Activated B cell treated with CpG ODN at 0.5 μM for 24 hours (primary cell): Measurements from ENCODE around the gene HMOX2. TPM values are rescaled to one million over a fixed set of nuclear protein-coding genes. Genes with fewer than 3 reads are reported as not detected.

Source experiments
- ATAC-seq: fragments of 200-7000 bp; cut with Tn5 transposase; one replicate; pipeline ENCODE4 v1.10.0; 2021; ENCODE audit warnings: low read depth, mild to moderate bottlenecking, moderate library complexity
- CTCF ChIA-PET: fragments of 350-600 bp; sonication (Branson Sonifier 250); formaldehyde crosslinking; loops from one replicate; lab custom pipeline; 2021; ENCODE audit warnings: antibody characterized with exemption; lab: Charles Lee
- POLR2A ChIA-PET: fragments of 350-600 bp; sonication (Branson Sonifier 250); formaldehyde crosslinking; loops from one replicate; lab custom pipeline; 2021; ENCODE audit warnings: antibody characterized with exemption; lab: Charles Lee
- DNase-seq: peaks from one replicate; pipeline ENCODE4 v3.0.0; 2022
- H3K27ac Mint-ChIP-seq: one replicate; pipeline ENCODE4 v1.8.0; 2020; ENCODE audit warnings: mixed read lengths
- H3K27me3 Mint-ChIP-seq: one replicate; pipeline ENCODE4 v1.8.0; 2021; ENCODE audit warnings: mixed read lengths
- H3K36me3 Mint-ChIP-seq: one replicate; pipeline ENCODE4 v1.8.0; 2021; ENCODE audit warnings: low read depth, mixed read lengths
- H3K4me1 Mint-ChIP-seq: one replicate; pipeline ENCODE4 v1.8.0; 2021; ENCODE audit warnings: mixed read lengths
- H3K4me3 Mint-ChIP-seq: one replicate; pipeline ENCODE4 v1.8.0; 2020; ENCODE audit warnings: mild to moderate bottlenecking, mixed read lengths
- H3K9me3 Mint-ChIP-seq: one replicate; pipeline ENCODE4 v1.8.0; 2020; ENCODE audit warnings: mixed read lengths
- intact Hi-C: fragments of 100-400 bp; cut with micrococcal nuclease; formaldehyde crosslinking; loops from one replicate; pipeline ENCODE4 v1.15.1; 2024
- total RNA-seq: library from RNA; stranded (reverse); gene quantifications from 2 replicates; pipeline ENCODE4 v1.2.3, GENCODE V29; 2022
- TF ChIP-seq, protein P1 (sequence below): fragments of 200-600 bp; IDR thresholded peaks from one replicate; pipeline ENCODE4 v1.8.0; 2022; ENCODE audit warnings: antibody characterized with exemption, mild to moderate bottlenecking

Gene HMOX2
- total RNA-seq, 1 donor from 2014 or later = 32.1 TPM

DNA sequence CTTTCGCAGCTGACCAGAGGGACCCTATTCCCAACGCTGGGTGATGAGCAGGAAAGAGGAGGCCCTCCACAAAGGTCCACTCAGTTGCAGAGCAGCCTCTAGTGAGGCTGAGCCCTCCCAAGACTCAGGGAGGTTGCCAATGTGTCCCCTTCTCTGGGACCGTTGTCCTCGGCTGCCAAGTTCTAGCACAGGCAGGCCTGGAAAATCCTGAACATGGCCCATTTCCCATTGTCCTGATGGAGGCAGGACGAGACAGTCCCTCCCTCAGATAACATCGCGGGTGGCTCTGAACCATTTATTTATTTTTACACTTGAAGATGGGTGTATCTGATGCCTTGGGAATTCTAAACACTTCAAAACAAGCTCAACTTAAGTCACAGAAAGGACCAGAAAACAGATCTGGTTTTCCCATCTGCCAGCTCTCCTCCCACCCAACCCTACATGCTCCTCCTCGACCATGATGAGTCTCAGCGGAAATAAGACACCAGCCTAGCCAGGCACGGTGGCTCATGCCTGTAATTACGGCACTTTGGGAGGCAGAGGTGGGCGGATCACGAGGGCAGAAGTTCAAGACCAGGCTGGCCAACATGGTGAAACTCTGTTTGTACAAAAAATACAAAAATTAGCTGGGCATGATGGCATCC, 49.6 kb downstream of the HMOX2 start:
- TF ChIP-seq, protein P1, sequence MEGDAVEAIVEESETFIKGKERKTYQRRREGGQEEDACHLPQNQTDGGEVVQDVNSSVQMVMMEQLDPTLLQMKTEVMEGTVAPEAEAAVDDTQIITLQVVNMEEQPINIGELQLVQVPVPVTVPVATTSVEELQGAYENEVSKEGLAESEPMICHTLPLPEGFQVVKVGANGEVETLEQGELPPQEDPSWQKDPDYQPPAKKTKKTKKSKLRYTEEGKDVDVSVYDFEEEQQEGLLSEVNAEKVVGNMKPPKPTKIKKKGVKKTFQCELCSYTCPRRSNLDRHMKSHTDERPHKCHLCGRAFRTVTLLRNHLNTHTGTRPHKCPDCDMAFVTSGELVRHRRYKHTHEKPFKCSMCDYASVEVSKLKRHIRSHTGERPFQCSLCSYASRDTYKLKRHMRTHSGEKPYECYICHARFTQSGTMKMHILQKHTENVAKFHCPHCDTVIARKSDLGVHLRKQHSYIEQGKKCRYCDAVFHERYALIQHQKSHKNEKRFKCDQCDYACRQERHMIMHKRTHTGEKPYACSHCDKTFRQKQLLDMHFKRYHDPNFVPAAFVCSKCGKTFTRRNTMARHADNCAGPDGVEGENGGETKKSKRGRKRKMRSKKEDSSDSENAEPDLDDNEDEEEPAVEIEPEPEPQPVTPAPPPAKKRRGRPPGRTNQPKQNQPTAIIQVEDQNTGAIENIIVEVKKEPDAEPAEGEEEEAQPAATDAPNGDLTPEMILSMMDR = no peak
- H3K4me1 Mint-ChIP-seq = peaks cover 27% of the 10 kb centered on the region
- no peak overlapping the region for H3K4me3 Mint-ChIP-seq
- ATAC-seq (no peak), DNase-seq (no peak)
- no peak overlapping the region for H3K27ac Mint-ChIP-seq
- intact Hi-C loops = no loop called here
- ChIA-PET CTCF (no interaction called here), POLR2A (interaction anchor here (1.1 kb wide), 1 partner anchor 20 kb away, joined by 3 read pairs; no protein-coding TSS in a partner anchor)
- H3K9me3 Mint-ChIP-seq = no peaks in the 10 kb centered on the region
- H3K36me3 Mint-ChIP-seq = peaks cover 3% of the 10 kb centered on the region
- H3K27me3 Mint-ChIP-seq = no peaks in the 10 kb centered on the region

DNA sequence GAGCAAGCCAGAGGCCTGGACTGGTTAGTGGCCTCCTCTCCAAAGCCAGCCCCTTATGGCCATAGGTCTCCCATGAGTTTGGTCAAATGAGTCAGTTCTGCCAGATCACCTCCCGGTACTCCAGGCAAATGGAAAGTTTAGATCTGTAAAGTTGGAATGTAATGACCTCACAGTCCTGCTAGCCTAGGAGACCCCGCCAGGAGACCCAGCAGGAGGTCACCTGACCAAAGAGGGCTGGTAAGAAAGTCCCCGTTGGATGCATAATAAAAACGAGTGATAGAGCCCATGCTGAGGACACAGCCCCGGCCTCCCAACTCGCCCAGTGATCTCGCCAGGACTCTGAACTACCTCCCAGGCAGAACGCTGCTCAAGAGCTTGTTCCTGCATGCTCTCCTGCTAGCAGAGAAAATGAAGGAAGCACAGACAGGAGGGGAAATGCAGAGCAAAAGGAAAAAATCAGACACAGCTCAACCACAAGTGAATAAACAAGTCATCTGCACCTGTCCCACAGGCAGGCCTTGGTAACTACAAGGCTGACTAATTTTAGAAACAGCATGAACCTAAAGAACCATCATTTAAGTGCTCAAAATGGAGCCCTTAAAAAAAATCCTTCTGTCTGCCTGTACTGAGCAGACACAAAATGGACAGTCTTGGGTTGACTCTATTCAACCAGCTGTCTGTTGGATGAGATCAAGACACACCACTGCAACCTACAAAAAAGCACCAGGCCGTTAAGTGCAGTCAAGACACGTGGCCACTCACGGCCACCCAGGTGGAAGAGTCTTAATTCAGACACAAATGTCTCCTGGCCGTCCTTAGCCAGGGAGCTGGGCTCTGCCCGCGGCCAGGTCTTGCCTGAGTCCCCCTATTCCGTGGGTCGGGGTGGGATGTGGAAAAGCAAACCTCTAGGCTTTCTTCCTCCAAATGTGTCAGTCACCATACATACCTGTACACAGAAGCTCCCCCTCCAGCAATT, 53.2 kb downstream of the HMOX2 start:
- intact Hi-C loops = no loop called here
- Mint-ChIP-seq H3K36me3 (peaks cover 11% of the 10 kb centered on the region), H3K27me3 (no peaks in the 10 kb centered on the region), H3K4me3 (no peak overlapping the region), H3K9me3 (no peaks in the 10 kb centered on the region), H3K4me1 (peaks cover 27% of the 10 kb centered on the region), H3K27ac (peak overlapping the region; percentile 78)
- ATAC-seq (peak; percentile 26), DNase-seq (no peak)
- CTCF ChIA-PET = interaction anchor here (1.1 to 2.2 kb wide), 2 partner anchors 24 to 101 kb away, joined by 3 to 6 read pairs; no protein-coding TSS in a partner anchor
- POLR2A ChIA-PET = interaction anchor here (0.8 to 1.2 kb wide), 3 partner anchors 9 to 53 kb away, joined by 4 read pairs; partner anchors contain the start of genes CDIP1 and HMOX2
- TF ChIP-seq, protein P1 = no peak

DNA sequence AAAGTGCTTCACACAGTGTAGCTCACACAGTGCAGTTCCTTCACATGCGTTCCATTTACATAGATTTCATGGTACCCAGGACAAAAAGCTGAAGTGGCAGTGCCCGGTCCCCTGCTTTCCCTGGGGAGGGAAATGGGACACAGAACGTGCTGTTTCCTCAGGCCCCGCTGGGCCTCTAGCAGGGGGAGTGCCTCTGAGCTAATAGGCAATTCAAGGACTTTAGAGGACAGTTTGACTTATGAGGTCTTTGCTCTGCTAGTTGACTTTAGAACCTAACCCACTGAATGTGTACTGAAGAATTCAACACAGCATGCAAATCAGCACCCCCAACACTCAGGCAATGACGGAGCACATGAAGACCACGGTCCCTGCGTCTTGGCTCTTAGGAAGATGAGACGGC, 55.6 kb downstream of the HMOX2 start:
- no peak overlapping the region for H3K27ac Mint-ChIP-seq
- ATAC-seq = no peak
- no peak overlapping the region for H3K4me3 Mint-ChIP-seq
- H3K9me3 Mint-ChIP-seq = no peaks in the 10 kb centered on the region
- peaks cover 11% of the 10 kb centered on the region for H3K36me3 Mint-ChIP-seq
- no peaks in the 10 kb centered on the region for H3K27me3 Mint-ChIP-seq
- ChIA-PET POLR2A (interaction anchor here (0.7 kb wide), 1 partner anchor 84 kb away, joined by 3 read pairs; no protein-coding TSS in a partner anchor), CTCF (interaction anchor here (0.7 kb wide), 1 partner anchor 25 kb away, joined by 3 read pairs; no protein-coding TSS in a partner anchor)
- H3K4me1 Mint-ChIP-seq = peaks cover 27% of the 10 kb centered on the region
- intact Hi-C loops = no loop called here
- no peak for DNase-seq
- TF ChIP-seq, protein P1 = no peak

DNA sequence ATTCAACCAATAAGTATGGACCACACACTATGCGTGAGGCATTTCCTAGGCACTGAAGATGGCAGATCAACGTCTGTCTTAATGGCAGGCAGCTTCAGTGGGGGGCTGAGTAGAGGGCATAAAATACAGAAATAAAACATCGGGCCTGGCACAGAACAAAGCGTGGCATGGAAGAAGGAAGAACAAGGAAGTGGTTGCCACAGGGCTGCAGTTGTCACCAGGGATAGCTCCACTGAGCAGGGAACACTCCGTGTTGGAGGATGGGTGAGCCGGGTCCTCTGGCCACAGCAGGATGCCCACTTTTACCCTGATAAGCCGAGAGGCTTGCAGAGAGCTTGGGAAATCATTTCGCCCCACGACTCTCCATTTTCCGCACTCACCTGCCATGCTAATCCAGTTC, 56.0 kb downstream of the HMOX2 start:
- no peak for ATAC-seq

More for the DNA sequence above, 56.0 kb downstream of the HMOX2 start:
- H3K27me3 Mint-ChIP-seq = no peaks in the 10 kb centered on the region
- ChIA-PET POLR2A (interaction anchor here (0.7 kb wide), 1 partner anchor 83 kb away, joined by 3 read pairs; no protein-coding TSS in a partner anchor), CTCF (interaction anchor here (0.7 kb wide), 1 partner anchor 25 kb away, joined by 3 read pairs; no protein-coding TSS in a partner anchor)
- H3K4me3 Mint-ChIP-seq = no peak overlapping the region
- intact Hi-C loops = no loop called here
- TF ChIP-seq, protein P1 = no peak
- H3K36me3 Mint-ChIP-seq = peaks cover 11% of the 10 kb centered on the region
- H3K9me3 Mint-ChIP-seq = no peaks in the 10 kb centered on the region
- H3K27ac Mint-ChIP-seq = no peak overlapping the region
- H3K4me1 Mint-ChIP-seq = peaks cover 27% of the 10 kb centered on the region
- no peak for DNase-seq
